ENCODE data around the gene ZNF341.

ZNF341 gene

GRCh38 chr20:33835615-33836172 lies 103.9 kb downstream of the ZNF341 start:
- no peak for DNase-seq (ENCODE audit: low read depth)
- TF ChIP-seq, protein P1, sequence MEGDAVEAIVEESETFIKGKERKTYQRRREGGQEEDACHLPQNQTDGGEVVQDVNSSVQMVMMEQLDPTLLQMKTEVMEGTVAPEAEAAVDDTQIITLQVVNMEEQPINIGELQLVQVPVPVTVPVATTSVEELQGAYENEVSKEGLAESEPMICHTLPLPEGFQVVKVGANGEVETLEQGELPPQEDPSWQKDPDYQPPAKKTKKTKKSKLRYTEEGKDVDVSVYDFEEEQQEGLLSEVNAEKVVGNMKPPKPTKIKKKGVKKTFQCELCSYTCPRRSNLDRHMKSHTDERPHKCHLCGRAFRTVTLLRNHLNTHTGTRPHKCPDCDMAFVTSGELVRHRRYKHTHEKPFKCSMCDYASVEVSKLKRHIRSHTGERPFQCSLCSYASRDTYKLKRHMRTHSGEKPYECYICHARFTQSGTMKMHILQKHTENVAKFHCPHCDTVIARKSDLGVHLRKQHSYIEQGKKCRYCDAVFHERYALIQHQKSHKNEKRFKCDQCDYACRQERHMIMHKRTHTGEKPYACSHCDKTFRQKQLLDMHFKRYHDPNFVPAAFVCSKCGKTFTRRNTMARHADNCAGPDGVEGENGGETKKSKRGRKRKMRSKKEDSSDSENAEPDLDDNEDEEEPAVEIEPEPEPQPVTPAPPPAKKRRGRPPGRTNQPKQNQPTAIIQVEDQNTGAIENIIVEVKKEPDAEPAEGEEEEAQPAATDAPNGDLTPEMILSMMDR (conservative IDR thresholded peaks at IDR 0.05; ENCODE audit: low read depth, low read length): no peak
- H3K4me3 ChIP-seq (ENCODE audit: low read length): no peak overlapping the region

DNA sequence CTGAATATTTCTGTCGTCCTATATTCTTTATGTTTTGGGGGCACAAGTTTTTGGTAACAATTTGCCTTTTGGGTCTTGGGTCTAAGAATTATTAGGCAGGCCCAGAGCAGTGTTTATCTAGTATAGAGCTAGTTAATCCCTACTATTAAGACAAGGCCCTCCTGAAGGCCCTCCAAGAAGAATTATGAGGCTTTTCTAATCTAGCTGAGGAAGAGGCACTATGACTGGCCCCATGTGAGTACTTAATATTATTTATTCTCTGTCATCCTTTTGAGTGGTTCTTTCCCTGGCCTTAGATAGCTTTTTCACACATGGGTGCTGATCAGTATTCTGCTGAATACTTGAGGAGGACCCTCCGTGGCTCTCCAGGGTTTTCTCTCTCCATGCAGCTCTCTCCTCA lies 104.5 kb downstream of the ZNF341 start:
- TF ChIP-seq, protein P1 (conservative IDR thresholded peaks at IDR 0.05; ENCODE audit: low read depth, low read length): no peak
- H3K4me3 ChIP-seq (ENCODE audit: low read length): no peak overlapping the region
- no peak for DNase-seq (ENCODE audit: low read depth)

DNA sequence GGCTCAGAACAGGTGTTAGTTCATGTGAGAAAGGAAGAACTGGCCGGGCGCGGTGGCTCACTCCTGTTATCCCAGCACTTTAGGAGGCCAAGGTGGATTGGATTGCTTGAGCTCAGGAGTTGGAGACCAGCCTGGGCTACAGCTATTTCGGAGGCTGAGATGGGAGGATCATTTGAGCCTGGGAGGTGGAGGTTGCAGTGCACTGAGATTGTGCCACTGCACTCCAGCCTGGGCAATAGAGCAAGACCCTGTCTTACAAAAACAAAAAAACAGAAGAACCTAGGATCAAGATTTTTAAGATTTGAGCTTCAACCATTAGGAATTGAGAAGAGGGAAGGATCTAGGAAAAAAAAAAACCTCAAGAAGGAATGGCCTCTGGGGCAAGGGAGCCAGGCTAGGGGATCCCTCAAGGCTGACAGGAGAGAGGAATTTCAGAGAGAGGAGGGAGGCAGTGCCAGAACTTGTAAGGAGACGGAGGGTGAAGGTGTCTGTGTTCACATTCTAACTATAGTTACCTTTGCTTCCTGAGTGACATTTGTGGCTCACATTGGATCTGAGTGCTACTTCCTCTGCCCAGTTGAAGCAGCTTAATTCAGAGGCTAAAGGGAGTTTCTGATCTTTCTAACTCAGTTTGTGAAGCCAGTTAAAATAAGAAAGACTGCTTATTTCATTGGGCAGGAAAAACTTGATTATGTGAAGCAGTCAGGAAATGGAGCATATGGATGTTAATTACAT lies 105.5 kb downstream of the ZNF341 start:
- DNase-seq (ENCODE audit: low read depth): no peak
- H3K4me3 ChIP-seq (ENCODE audit: low read length): no peak overlapping the region
- TF ChIP-seq, protein P1 (conservative IDR thresholded peaks at IDR 0.05; ENCODE audit: low read depth, low read length): no peak

DNA sequence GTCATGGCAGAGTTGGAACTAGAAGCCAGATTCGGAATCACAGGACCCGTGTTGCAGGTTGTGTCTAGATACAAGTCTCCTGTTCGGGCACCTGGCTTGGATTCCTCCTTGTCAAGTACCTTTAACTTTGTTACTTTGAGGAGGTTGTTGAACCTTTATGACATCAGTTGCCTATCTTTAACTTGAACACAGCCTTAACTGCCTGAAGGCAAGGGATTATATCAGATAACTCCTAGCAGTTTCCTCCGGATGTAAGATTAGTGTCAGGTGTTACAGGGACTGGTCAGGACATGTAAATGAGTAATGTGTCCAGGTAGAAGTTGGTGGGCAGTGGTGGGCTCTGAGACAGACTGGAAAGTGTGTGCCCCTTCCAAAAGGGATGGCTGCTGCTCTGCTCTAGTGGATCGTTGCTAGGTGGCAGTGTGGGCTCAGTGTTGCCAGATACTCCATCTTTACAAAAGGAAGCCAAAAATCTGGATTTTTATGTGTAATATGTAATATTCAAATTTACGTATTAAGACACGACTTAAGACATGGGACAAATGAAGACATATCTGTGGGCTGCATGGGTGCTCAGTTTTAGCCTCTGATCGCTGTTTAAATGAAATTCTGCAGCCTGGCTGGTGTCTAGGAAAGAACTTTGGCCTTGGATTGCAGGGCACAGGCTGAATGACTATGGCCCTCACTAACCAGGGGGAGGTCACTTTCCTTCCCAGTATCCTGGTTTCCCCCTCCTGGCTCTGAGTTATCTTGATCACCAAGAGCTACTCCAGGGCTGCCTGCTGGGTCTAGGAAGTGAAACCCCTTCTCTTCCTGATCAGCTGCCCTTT lies 106.5 kb downstream of the ZNF341 start:
- no peak overlapping the region for H3K4me3 ChIP-seq (ENCODE audit: low read length)
- TF ChIP-seq, protein P1 (conservative IDR thresholded peaks at IDR 0.05; ENCODE audit: low read depth, low read length): peak; percentile 43
- no peak for DNase-seq (ENCODE audit: low read depth)

DNA sequence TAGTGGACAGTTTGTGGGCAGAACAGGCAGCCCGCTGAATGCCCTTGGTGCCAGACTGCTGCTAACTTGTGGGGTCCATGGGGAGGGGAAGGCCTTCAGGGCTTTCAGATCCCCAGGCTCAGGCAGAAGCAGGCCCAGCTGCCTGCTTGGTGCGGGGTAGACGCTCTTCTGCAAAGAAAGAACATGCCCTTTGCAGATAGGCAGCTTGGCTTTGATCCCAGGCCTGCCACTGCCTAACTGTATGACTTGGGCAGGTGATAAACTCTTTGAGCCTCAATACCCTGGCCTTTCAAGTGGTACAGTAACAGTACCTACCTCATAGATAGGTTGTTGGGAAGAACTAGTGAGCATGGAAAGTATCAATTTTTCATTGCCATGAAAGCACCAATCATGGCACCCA lies 107.8 kb downstream of the ZNF341 start:
- TF ChIP-seq, protein P1 (conservative IDR thresholded peaks at IDR 0.05; ENCODE audit: low read depth, low read length): no peak
- H3K4me3 ChIP-seq (ENCODE audit: low read length): no peak overlapping the region
- no peak for DNase-seq (ENCODE audit: low read depth)

DNA sequence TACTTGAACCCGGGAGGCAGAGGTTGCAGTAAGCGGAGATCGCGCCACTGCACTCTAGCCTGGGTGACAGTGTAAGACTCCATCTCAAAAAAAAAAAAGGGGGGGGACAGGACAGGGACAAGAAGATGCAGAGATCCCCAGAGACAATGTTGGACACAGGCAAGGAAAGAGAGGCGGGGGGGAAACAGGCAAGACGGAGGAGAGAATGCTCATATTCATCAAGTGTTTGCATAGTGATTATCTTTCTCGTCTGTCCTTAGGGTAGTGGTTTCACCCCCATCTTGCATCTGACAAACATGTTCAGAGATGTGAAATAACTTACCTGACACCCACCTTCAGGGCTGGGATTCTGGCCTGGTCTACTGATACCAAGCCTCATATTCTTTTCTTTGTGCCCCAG lies 108.4 kb downstream of the ZNF341 start:
- H3K4me3 ChIP-seq (ENCODE audit: low read length): no peak overlapping the region
- TF ChIP-seq, protein P1 (conservative IDR thresholded peaks at IDR 0.05; ENCODE audit: low read depth, low read length): no peak
- no peak for DNase-seq (ENCODE audit: low read depth)
